GM18867 (cell line): ENCODE measurements around the gene PDXK.
"Not testable (repeated sequence)": the region's sequence is repeated elsewhere in the genome, so short reads cannot be mapped to it uniquely, and the experiment has no call there.

Experiments used
- ATAC-seq: cut with Tn5 transposase; IDR thresholded peaks from one replicate; pipeline ENCODE4 v1.9.1; 2021; ENCODE audit warnings: mild to moderate bottlenecking, moderate library complexity; ENCODE audit not compliant: unreplicated experiment

PDXK gene

GRCh38 chr21:43697758-43698643, 20.9 kb upstream of the PDXK start:
- ATAC-seq: no peak

- not testable (repeated sequence) for ATAC-seq
These were observed 19.5 kb upstream of the PDXK start for GRCh38 chr21:43699492-43699777.

GRCh38 chr21:43699933-43700599, 18.9 kb upstream of the PDXK start:
- ATAC-seq: no peak

- ATAC-seq: no peak
These were observed 16.8 kb upstream of the PDXK start for GRCh38 chr21:43701936-43702784.

GRCh38 chr21:43702785-43703034, 16.2 kb upstream of the PDXK start:
- no peak for ATAC-seq

- ATAC-seq: no peak
These were observed 15.7 kb upstream of the PDXK start for GRCh38 chr21:43703035-43703880.

GRCh38 chr21:43707462-43707861, 11.5 kb upstream of the PDXK start:
- no peak for ATAC-seq

- ATAC-seq: no peak
These were observed 10.1 kb upstream of the PDXK start for GRCh38 chr21:43708745-43709381.

- ATAC-seq: no peak
These were observed 6.5 kb upstream of the PDXK start for GRCh38 chr21:43712268-43712942.

GRCh38 chr21:43713123-43713522, 5.8 kb upstream of the PDXK start:
- ATAC-seq: not testable (repeated sequence)

GRCh38 chr21:43716376-43717165, 2.4 kb upstream of the PDXK start:
- ATAC-seq: peak; percentile 36

- no peak for ATAC-seq
These were observed 1.6 kb upstream of the PDXK start for GRCh38 chr21:43717166-43717853.

- ATAC-seq: no peak
These were observed 710 bp upstream of the PDXK start for GRCh38 chr21:43717967-43718871.

- ATAC-seq: peak; percentile 1
These were observed 1.0 kb downstream of the PDXK start for GRCh38 chr21:43719748-43720538.

- no peak for ATAC-seq
These were observed 1.7 kb downstream of the PDXK start for GRCh38 chr21:43720539-43721166.

- no peak for ATAC-seq
These were observed 2.3 kb downstream of the PDXK start for GRCh38 chr21:43721206-43721605.
